ENCODE results near the gene EVPL. TPM values are rescaled to one million over a fixed set of nuclear protein-coding genes. Genes with fewer than 3 reads are reported as not detected.

The EVPL gene
- total RNA-seq, 4 donors from 2014 or later, result 0.02 to 0.07 TPM; not detected in 2

DNA sequence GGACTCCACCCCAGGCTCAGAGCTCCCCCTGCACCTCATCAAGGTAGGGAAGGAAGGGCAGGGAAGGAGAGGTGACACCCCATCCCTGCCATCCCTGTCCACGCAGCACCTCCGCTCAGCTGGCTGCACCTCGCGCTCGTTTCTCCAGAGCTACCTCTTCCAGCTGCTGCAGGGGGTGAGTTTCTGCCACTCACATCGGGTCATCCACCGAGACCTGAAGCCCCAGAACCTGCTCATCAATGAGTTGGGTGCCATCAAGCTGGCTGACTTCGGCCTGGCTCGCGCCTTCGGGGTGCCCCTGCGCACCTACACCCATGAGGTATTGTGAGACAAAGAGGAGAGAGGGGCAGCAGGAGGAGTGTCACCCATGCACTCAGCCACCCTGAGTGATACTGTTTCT lies 25.0 kb downstream of the EVPL start:
- TF ChIP-seq, protein P1, sequence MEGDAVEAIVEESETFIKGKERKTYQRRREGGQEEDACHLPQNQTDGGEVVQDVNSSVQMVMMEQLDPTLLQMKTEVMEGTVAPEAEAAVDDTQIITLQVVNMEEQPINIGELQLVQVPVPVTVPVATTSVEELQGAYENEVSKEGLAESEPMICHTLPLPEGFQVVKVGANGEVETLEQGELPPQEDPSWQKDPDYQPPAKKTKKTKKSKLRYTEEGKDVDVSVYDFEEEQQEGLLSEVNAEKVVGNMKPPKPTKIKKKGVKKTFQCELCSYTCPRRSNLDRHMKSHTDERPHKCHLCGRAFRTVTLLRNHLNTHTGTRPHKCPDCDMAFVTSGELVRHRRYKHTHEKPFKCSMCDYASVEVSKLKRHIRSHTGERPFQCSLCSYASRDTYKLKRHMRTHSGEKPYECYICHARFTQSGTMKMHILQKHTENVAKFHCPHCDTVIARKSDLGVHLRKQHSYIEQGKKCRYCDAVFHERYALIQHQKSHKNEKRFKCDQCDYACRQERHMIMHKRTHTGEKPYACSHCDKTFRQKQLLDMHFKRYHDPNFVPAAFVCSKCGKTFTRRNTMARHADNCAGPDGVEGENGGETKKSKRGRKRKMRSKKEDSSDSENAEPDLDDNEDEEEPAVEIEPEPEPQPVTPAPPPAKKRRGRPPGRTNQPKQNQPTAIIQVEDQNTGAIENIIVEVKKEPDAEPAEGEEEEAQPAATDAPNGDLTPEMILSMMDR (IDR thresholded peaks at IDR 0.05 in 4 of 5, conservative IDR thresholded peaks at IDR 0.05 in 1 of 5), result no peak
- no peak for TF ChIP-seq POLR2A (IDR thresholded peaks at IDR 0.05)
- no peak for DNase-seq
- Histone ChIP-seq H3K4me1 (peaks cover 13 to 16% of the 10 kb centered on the region in 2 donors), H3K36me3 (no peaks in the 10 kb centered on the region), H3K27me3 (no peaks in the 10 kb centered on the region), H3K27ac (no peak overlapping the region), H3K9me3 (no peaks in the 10 kb centered on the region), H3K4me3 (no peak overlapping the region)
- no peak for ATAC-seq
- intact Hi-C loops (cut with DNase I; ENCODE audit: low total_unique reads), result no loop called here
- in situ Hi-C loops (cut with MboI; ENCODE audit: low sequenced_read_pairs in 4 of 4), result no loop called here

- in situ Hi-C loops (cut with MboI; ENCODE audit: low sequenced_read_pairs in 4 of 4), result no loop called here
- DNase-seq, result no peak
- H3K27me3 ChIP-seq, result no peaks in the 10 kb centered on the region
- peaks cover 13 to 16% of the 10 kb centered on the region in 2 donors for H3K4me1 ChIP-seq
- no peak for TF ChIP-seq POLR2A (IDR thresholded peaks at IDR 0.05)
- intact Hi-C loops (cut with DNase I; ENCODE audit: low total_unique reads), result no loop called here
- ATAC-seq, result no peak
- H3K9me3 ChIP-seq, result no peaks in the 10 kb centered on the region
- no peak within 1 kb of the TSS for H3K4me3 ChIP-seq
- no peak within 1 kb of the TSS for H3K27ac ChIP-seq
- no peaks in the 10 kb centered on the region for H3K36me3 ChIP-seq
Observed at GRCh38 chr17:76000755-76001521, 26.2 kb downstream of the EVPL start, which contains the start of gene CDK3. Gene CDK3, plus strand, starts transcription at chr17:76000855. Its CDS starts 571 bp downstream, at chr17:76001426.

GRCh38 chr17:76000016-76000754 lies 26.9 kb downstream of the EVPL start:
- intact Hi-C loops (cut with DNase I; ENCODE audit: low total_unique reads) (no loop called here), in situ Hi-C loops (cut with MboI; ENCODE audit: low sequenced_read_pairs in 4 of 4) (no loop called here)
- DNase-seq, result no peak
- no peaks in the 10 kb centered on the region for H3K36me3 ChIP-seq
- TF ChIP-seq, protein P1 (IDR thresholded peaks at IDR 0.05 in 4 of 5, conservative IDR thresholded peaks at IDR 0.05 in 1 of 5), result peak in 3 of 5 experiments; percentile 31 to 51 (median 46)
- no peak for TF ChIP-seq POLR2A (IDR thresholded peaks at IDR 0.05)
- ATAC-seq, result no peak
- H3K27me3 ChIP-seq, result no peaks in the 10 kb centered on the region
- no peaks in the 10 kb centered on the region for H3K9me3 ChIP-seq
- peaks cover 9 to 13% of the 10 kb centered on the region in 2 donors for H3K4me1 ChIP-seq
- no peak overlapping the region for H3K27ac ChIP-seq
- H3K4me3 ChIP-seq, result no peak overlapping the region

DNA sequence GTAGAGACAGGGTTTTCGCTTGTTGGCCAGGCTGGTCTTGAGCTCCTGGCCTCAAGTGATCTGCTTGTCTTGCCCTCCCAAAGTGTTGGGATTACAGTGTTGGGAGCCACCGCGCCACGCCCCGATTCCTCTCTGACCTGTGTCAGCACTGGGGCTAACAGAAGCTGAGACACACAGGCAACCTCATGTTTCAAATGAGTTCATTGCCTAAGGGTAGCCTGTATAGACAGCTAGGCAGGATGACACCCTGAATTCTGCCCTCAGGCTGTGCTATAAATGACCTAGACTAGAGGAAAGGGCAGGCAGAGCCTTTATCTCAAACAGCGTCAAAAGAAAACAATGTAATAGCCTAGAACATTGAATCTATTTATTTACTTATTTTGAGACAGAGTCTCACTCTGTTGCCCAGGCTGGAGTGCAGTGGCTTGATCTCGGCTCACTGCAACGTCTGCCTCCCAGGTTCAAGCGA lies 28.7 kb downstream of the EVPL start:
- Histone ChIP-seq H3K4me1 (peaks cover 4 to 6% of the 10 kb centered on the region in 2 donors), H3K9me3 (no peaks in the 10 kb centered on the region), H3K27ac (no peak overlapping the region), H3K36me3 (peaks cover 0 to 5% of the 10 kb centered on the region in 2 donors), H3K27me3 (no peaks in the 10 kb centered on the region), H3K4me3 (no peak overlapping the region)
- ATAC-seq, result no peak
- DNase-seq, result no peak
- intact Hi-C loops (cut with DNase I; ENCODE audit: low total_unique reads) (no loop called here), in situ Hi-C loops (cut with MboI; ENCODE audit: low sequenced_read_pairs in 4 of 4) (no loop called here)
- TF ChIP-seq, protein P1 (IDR thresholded peaks at IDR 0.05 in 4 of 5, conservative IDR thresholded peaks at IDR 0.05 in 1 of 5), result no peak
- no peak for TF ChIP-seq POLR2A (IDR thresholded peaks at IDR 0.05)
